Vagina (tissue), 2 donors: ENCODE measurements around the gene CTDSPL2. TPM values are rescaled to one million over a fixed set of nuclear protein-coding genes. Genes with fewer than 3 reads are reported as not detected.

Experiments
- DNase-seq, 2 donors: peaks; one replicate each; pipeline ENCODE4 v3.0.0-alpha.2; 2017; ENCODE audit errors: extremely low spot score in 2 of 2
- H3K27ac ChIP-seq: fragments of 200-600 bp; sonication (generic); one replicate; pipeline ENCODE4 v1.5.1; 2019
- H3K27me3 ChIP-seq: fragments of 200-600 bp; sonication (generic); one replicate; pipeline ENCODE4 v1.5.1; 2019
- H3K36me3 ChIP-seq, 2 donors: fragments of 200-600 bp; sonication (generic); one replicate each; pipeline ENCODE4 v1.5.1; 2017 to 2019
- H3K4me1 ChIP-seq: fragments of 200-600 bp; sonication (generic); one replicate; pipeline ENCODE4 v1.5.1; 2019
- H3K4me3 ChIP-seq, 2 donors: fragments of 200-600 bp; sonication (generic); 1 replicate in 1 of 2; 2 replicates in 1 of 2; pipeline ENCODE4 v1.5.1; 2016 to 2019
- H3K9me3 ChIP-seq: fragments of 200-600 bp; sonication (generic); one replicate; pipeline ENCODE4 v1.5.1; 2019
- CTCF ChIP-seq, 3 experiments: fragments of 450-650 bp in 2 of 3; fragments of 200-600 bp in 1 of 3; sonication (generic) in 1 of 3; IDR thresholded peaks; one replicate each; pipeline ENCODE4 v1.5.1; 2017 to 2019; ENCODE audit warnings: antibody characterized with exemption in 3 of 3, mild to moderate bottlenecking in 2 of 3, moderate library complexity in 2 of 3
- POLR2A ChIP-seq, 2 donors: fragments of 450-650 bp; IDR thresholded peaks; one replicate each; pipeline ENCODE4 v1.6.1; 2017; ENCODE audit warnings: antibody characterized with exemption in 2 of 2, mild to moderate bottlenecking in 2 of 2, moderate library complexity in 2 of 2
- POLR2AphosphoS5 ChIP-seq, 2 donors: sonication (generic); formaldehyde crosslinking; IDR thresholded peaks; one replicate each; pipeline ENCODE4 v1.9.0; 2017; ENCODE audit warnings: antibody characterized with exemption in 2 of 2, mild to moderate bottlenecking in 2 of 2, low read depth in 1 of 2; ENCODE audit not compliant: insufficient read depth in 1 of 2
- intact Hi-C: fragments of 100-400 bp; cut with DNase I; formaldehyde crosslinking; loops from one replicate; pipeline ENCODE4 v1.15.1; 2023
- total RNA-seq: library from RNA; depleted of rRNA; stranded (reverse); fragments of >200 nt; gene quantifications from one replicate; pipeline ENCODE4 v1.2.3, GENCODE V29; 2016

Gene CTDSPL2
- total RNA-seq, 1 donor from 2014 or later, result 37.1 TPM

GRCh38 chr15:44397869-44398268 lies 29.6 kb upstream of the CTDSPL2 start:
- DNase-seq, result no peak
- no peaks in the 10 kb centered on the region for H3K9me3 ChIP-seq
- H3K27ac ChIP-seq, result no peak overlapping the region
- no peak overlapping the region for H3K4me3 ChIP-seq
- intact Hi-C loops, result no loop called here
- H3K4me1 ChIP-seq, result no peaks in the 10 kb centered on the region
- no peaks in the 10 kb centered on the region for H3K27me3 ChIP-seq
- no peaks in the 10 kb centered on the region for H3K36me3 ChIP-seq
- no peak for TF ChIP-seq CTCF (IDR thresholded peaks at IDR 0.05)
- TF ChIP-seq POLR2A (IDR thresholded peaks at IDR 0.05), result no peak

- H3K27me3 ChIP-seq, result no peaks in the 10 kb centered on the region
- intact Hi-C loops, result no loop called here
- H3K4me3 ChIP-seq, result no peak overlapping the region
- H3K36me3 ChIP-seq, result no peaks in the 10 kb centered on the region
- no peak for DNase-seq
- TF ChIP-seq POLR2A (IDR thresholded peaks at IDR 0.05) (no peak), CTCF (IDR thresholded peaks at IDR 0.05) (no peak), POLR2AphosphoS5 (IDR thresholded peaks at IDR 0.05; ENCODE audit: insufficient read depth in 1 of 2, low read depth in 1 of 2) (no peak)
- H3K4me1 ChIP-seq, result no peaks in the 10 kb centered on the region
- H3K27ac ChIP-seq, result no peak overlapping the region
- no peaks in the 10 kb centered on the region for H3K9me3 ChIP-seq
Observed at GRCh38 chr15:44414001-44414400, 13.4 kb upstream of the CTDSPL2 start.

GRCh38 chr15:44427756-44428724 lies 611 bp downstream of the CTDSPL2 start:
- DNase-seq, result no peak
- Histone ChIP-seq H3K9me3 (no peaks in the 10 kb centered on the region), H3K27me3 (no peaks in the 10 kb centered on the region), H3K27ac (peak overlapping the region; percentile 89), H3K36me3 (no peaks in the 10 kb centered on the region), H3K4me1 (peaks cover 38% of the 10 kb centered on the region), H3K4me3 (peak overlapping the region; percentile 66 to 81)
- intact Hi-C loops, result no loop called here
- TF ChIP-seq POLR2A (IDR thresholded peaks at IDR 0.05), result no peak
- TF ChIP-seq POLR2AphosphoS5 (IDR thresholded peaks at IDR 0.05; ENCODE audit: insufficient read depth in 1 of 2, low read depth in 1 of 2), result no peak
- no peak for TF ChIP-seq CTCF (IDR thresholded peaks at IDR 0.05)

DNA sequence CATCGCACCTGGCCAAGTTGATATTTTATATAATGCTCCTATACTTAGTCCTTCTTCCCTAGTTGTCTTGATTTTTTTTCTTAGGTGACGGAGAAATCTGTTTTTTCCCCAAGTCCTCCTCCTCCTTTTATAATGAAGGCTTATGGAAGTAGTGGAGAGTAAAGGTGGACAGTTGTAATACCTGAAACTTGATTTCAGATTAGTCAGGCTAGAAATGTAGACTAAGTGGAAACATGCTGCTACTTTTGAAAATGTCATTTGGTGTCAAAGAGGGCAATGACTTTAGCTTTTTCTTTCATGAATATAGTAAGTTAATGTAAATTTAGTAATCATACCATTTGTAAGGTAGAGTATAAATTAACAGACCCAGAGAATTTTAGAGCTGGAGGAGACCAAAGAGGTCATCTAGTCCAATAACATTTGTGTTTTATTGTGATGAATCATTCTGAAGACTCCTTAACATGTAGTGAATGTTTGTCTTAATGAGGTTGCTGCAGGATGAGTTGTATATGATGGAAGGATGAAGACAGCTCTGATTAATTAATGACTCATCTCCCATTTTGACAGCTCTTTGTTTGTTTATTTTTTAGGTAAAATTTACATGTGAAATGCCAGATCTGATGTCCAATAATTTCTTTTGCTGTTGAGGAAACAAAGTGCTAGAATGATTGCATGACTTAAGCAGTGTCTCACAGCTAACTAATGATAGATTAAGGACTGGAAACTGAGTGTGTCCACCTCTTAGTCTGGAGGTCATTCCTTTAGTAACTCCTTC lies 8.7 kb downstream of the CTDSPL2 start:
- no peaks in the 10 kb centered on the region for H3K36me3 ChIP-seq
- intact Hi-C loops, result no loop called here
- no peaks in the 10 kb centered on the region for H3K9me3 ChIP-seq
- no peak for TF ChIP-seq POLR2A (IDR thresholded peaks at IDR 0.05)
- no peak for TF ChIP-seq POLR2AphosphoS5 (IDR thresholded peaks at IDR 0.05; ENCODE audit: insufficient read depth in 1 of 2, low read depth in 1 of 2)
- TF ChIP-seq CTCF (IDR thresholded peaks at IDR 0.05), result no peak
- no peak for DNase-seq
- no peak overlapping the region for H3K4me3 ChIP-seq
- H3K27ac ChIP-seq, result no peak overlapping the region
- peaks cover 43% of the 10 kb centered on the region for H3K4me1 ChIP-seq
- no peaks in the 10 kb centered on the region for H3K27me3 ChIP-seq
